ENCODE data around the gene RXRG. TPM values are rescaled to one million over a fixed set of nuclear protein-coding genes. Genes with fewer than 3 reads are reported as not detected.

RXRG gene
- total and polyA plus RNA-seq, 2 donors (not counting 1 experiment from before 2014, with no cell fraction given): not detected

- Mint-ChIP-seq H3K4me3 (no peak overlapping the region), H3K27ac (no peak overlapping the region), H3K9me3 (ENCODE audit: insufficient read depth) (no peaks in the 10 kb centered on the region), H3K4me1 (peaks cover 5% of the 10 kb centered on the region), H3K27me3 (peaks cover 78% of the 10 kb centered on the region)
- Histone ChIP-seq H3K4me3 (ENCODE audit: control extremely low read depth in 1 of 5, extremely low read depth in 1 of 5, insufficient read depth in 1 of 5, low read depth in 2 of 5, low read length in 4 of 5) (no peak overlapping the region), H3K27ac (ENCODE audit: low read length in 2 of 2) (no peak overlapping the region), H3K4me1 (ENCODE audit: control insufficient read depth in 2 of 2, insufficient read depth in 2 of 2, low read length in 2 of 2) (peaks cover 0 to 5% of the 10 kb centered on the region in 2 donors), H2AFZ (ENCODE audit: insufficient read depth, low read depth, low read length, poor library complexity, severe bottlenecking) (no peak overlapping the region), H3K9ac (ENCODE audit: low read length) (no peak overlapping the region), H4K20me1 (ENCODE audit: control insufficient read depth, insufficient read depth, low read length, poor library complexity, severe bottlenecking) (no peaks in the 10 kb centered on the region), H3K79me2 (ENCODE audit: control insufficient read depth, insufficient read depth, low read length) (no peaks in the 10 kb centered on the region), H3K36me3 (replicated peaks in 1 of 2; ENCODE audit: control extremely low read depth in 1 of 2, control insufficient read depth in 1 of 2, extremely low read depth in 1 of 2, insufficient read depth in 2 of 2, low read length in 1 of 2) (no peaks in the 10 kb centered on the region), H3K4me2 (replicated peaks; ENCODE audit: low read depth, low read length, poor library complexity, severe bottlenecking) (no peak overlapping the region), H3K27me3 (replicated peaks in 1 of 4; ENCODE audit: control extremely low read depth in 1 of 4, control insufficient read depth in 3 of 4, insufficient read depth in 4 of 4, low read length in 3 of 4) (peaks cover 0 to 68% (median 39%) of the 10 kb centered on the region in 4 experiments), H3K9me3 (ENCODE audit: control extremely low read depth in 1 of 3, control insufficient read depth in 2 of 3, insufficient read depth in 1 of 3, low read length in 2 of 3) (peaks cover 0 to 21% (median 0%) of the 10 kb centered on the region in 3 donors)
- intact Hi-C loops (cut with micrococcal nuclease): no loop called here
- ChIA-PET CTCF (interaction anchor here (3.0 kb wide), 1 partner anchor 11 kb away, joined by 13 read pairs; no protein-coding TSS in a partner anchor), POLR2A (no interaction called here)
- ATAC-seq (ENCODE audit: low read depth) (no peak), DNase-seq (no peak)
- TF ChIP-seq EZH2 (IDR thresholded peaks at IDR 0.05; ENCODE audit: borderline replicate concordance, insufficient read depth, low read depth, low read length, poor library complexity, severe bottlenecking): no peak
- TF ChIP-seq CTCF (IDR thresholded peaks at IDR 0.05): no peak
- WGBS (ENCODE audit: insufficient coverage): 7% methylated on average over 42 of the region's 53 CpGs
These were observed 89.6 kb downstream of the RXRG start for GRCh38 chr1:165355139-165355976.

- no peak for TF ChIP-seq EZH2 (IDR thresholded peaks at IDR 0.05; ENCODE audit: borderline replicate concordance, insufficient read depth, low read depth, low read length, poor library complexity, severe bottlenecking)
- no peak for TF ChIP-seq CTCF (IDR thresholded peaks at IDR 0.05)
- no peaks in the 10 kb centered on the region for H3K9me3 Mint-ChIP-seq (ENCODE audit: insufficient read depth)
- H3K79me2 ChIP-seq (ENCODE audit: control insufficient read depth, insufficient read depth, low read length): no peaks in the 10 kb centered on the region
- H3K27me3 ChIP-seq (replicated peaks in 1 of 4; ENCODE audit: control extremely low read depth in 1 of 4, control insufficient read depth in 3 of 4, insufficient read depth in 4 of 4, low read length in 3 of 4): peaks cover 0 to 64% (median 38%) of the 10 kb centered on the region in 4 experiments
- ChIA-PET CTCF (interaction anchor here (3.0 kb wide), 1 partner anchor 12 kb away, joined by 13 read pairs; no protein-coding TSS in a partner anchor), POLR2A (no interaction called here)
- H3K4me2 ChIP-seq (replicated peaks; ENCODE audit: low read depth, low read length, poor library complexity, severe bottlenecking): no peak overlapping the region
- no peak overlapping the region for H3K27ac Mint-ChIP-seq
- H3K4me3 ChIP-seq (ENCODE audit: control extremely low read depth in 1 of 5, extremely low read depth in 1 of 5, insufficient read depth in 1 of 5, low read depth in 2 of 5, low read length in 4 of 5): no peak overlapping the region
- no peak overlapping the region for H3K27ac ChIP-seq (ENCODE audit: low read length in 2 of 2)
- DNase-seq (no peak), ATAC-seq (ENCODE audit: low read depth) (no peak)
- peaks cover 76% of the 10 kb centered on the region for H3K27me3 Mint-ChIP-seq
- peaks cover 0 to 5% of the 10 kb centered on the region in 2 donors for H3K4me1 ChIP-seq (ENCODE audit: control insufficient read depth in 2 of 2, insufficient read depth in 2 of 2, low read length in 2 of 2)
- H3K9ac ChIP-seq (ENCODE audit: low read length): no peak overlapping the region
- H4K20me1 ChIP-seq (ENCODE audit: control insufficient read depth, insufficient read depth, low read length, poor library complexity, severe bottlenecking): no peaks in the 10 kb centered on the region
- H3K36me3 ChIP-seq (replicated peaks in 1 of 2; ENCODE audit: control extremely low read depth in 1 of 2, control insufficient read depth in 1 of 2, extremely low read depth in 1 of 2, insufficient read depth in 2 of 2, low read length in 1 of 2): no peaks in the 10 kb centered on the region
- H3K4me3 Mint-ChIP-seq: no peak overlapping the region
- H3K9me3 ChIP-seq (ENCODE audit: control extremely low read depth in 1 of 3, control insufficient read depth in 2 of 3, insufficient read depth in 1 of 3, low read length in 2 of 3): peaks cover 0 to 21% (median 0%) of the 10 kb centered on the region in 3 donors
- intact Hi-C loops (cut with micrococcal nuclease): no loop called here
- peaks cover 5% of the 10 kb centered on the region for H3K4me1 Mint-ChIP-seq
- 9% methylated on average over 21 of the region's 22 CpGs for WGBS (ENCODE audit: insufficient coverage)
- no peak overlapping the region for H2AFZ ChIP-seq (ENCODE audit: insufficient read depth, low read depth, low read length, poor library complexity, severe bottlenecking)
These were observed 90.2 kb downstream of the RXRG start for GRCh38 chr1:165354739-165355138.

Measured in B cell (primary cell).